Lung (tissue), 12 donors: Measurements from ENCODE around the gene MYO18B. TPM values are rescaled to one million over a fixed set of nuclear protein-coding genes. Genes with fewer than 3 reads are reported as not detected.

Experiments used
- ATAC-seq: fragments of 200-7000 bp; cut with Tn5 transposase; one replicate; pipeline ENCODE4 v1.9.1; 2020; ENCODE audit warnings: moderate number of reproducible peaks; ENCODE audit not compliant: insufficient read depth, low FRiP score
- DNase-seq, 3 donors: peaks; one replicate each; pipeline ENCODE4 v3.0.0-alpha.2; 2013 to 2017
- H3K27ac ChIP-seq, 2 donors: one replicate each; pipeline ENCODE4 v1.5.1; 2013; ENCODE audit warnings: mild to moderate bottlenecking in 2 of 2, moderate library complexity in 2 of 2, control low read depth in 1 of 2, inconsistent platforms in 1 of 2, low read depth in 1 of 2, low read length in 1 of 2
- H3K27me3 ChIP-seq, 3 donors: one replicate each; pipeline ENCODE4 v1.5.1; 2013; ENCODE audit warnings: low read length in 2 of 3; ENCODE audit not compliant: control insufficient read depth in 3 of 3, insufficient read depth in 3 of 3
- H3K36me3 ChIP-seq, 4 donors: one replicate each; pipeline ENCODE4 v1.5.1; 2013; ENCODE audit warnings: low read length in 4 of 4, mild to moderate bottlenecking in 1 of 4, moderate library complexity in 1 of 4; ENCODE audit not compliant: control insufficient read depth in 4 of 4, insufficient read depth in 4 of 4
- H3K4me1 ChIP-seq, 5 donors: one replicate each; pipeline ENCODE4 v1.5.1; 2013; ENCODE audit warnings: low read length in 5 of 5, mild to moderate bottlenecking in 2 of 5, moderate library complexity in 1 of 5; ENCODE audit not compliant: control insufficient read depth in 5 of 5, insufficient read depth in 5 of 5
- H3K4me3 ChIP-seq: one replicate; pipeline ENCODE4 v1.5.1; 2013; ENCODE audit warnings: mild to moderate bottlenecking, control low read depth, moderate library complexity
- H3K9ac ChIP-seq, 2 donors: one replicate each; pipeline ENCODE4 v1.5.1; 2013; ENCODE audit warnings: low read length in 2 of 2, control low read depth in 1 of 2; ENCODE audit not compliant: insufficient read depth in 1 of 2
- H3K9me3 ChIP-seq, 4 donors: one replicate each; pipeline ENCODE4 v1.5.1; 2013; ENCODE audit warnings: low read length in 3 of 4, mild to moderate bottlenecking in 1 of 4, moderate library complexity in 1 of 4; ENCODE audit not compliant: control insufficient read depth in 4 of 4, insufficient read depth in 3 of 4
- whole genome bisulfite sequencing, 2 donors: extraction: QIAGEN DNeasy Blood & Tissue Kit; methylation state at CpG; one replicate each; pipeline ENCODE4 v1.1.7; 2013; 5-methylcytosine and 5-hydroxymethylcytosine counted together
- polyA plus RNA-seq, 2 donors: library from polyadenylated mRNA; stranded (reverse); fragments of 200-250 nt; gene quantifications; one replicate each; pipeline ENCODE4 v1.2.1, GENCODE V29; 2013
- total RNA-seq, 2 donors: library from RNA; depleted of rRNA in 1 of 2; stranded (reverse); fragments of >200 nt in 1 of 2; gene quantifications; one replicate each; pipeline ENCODE4 v1.2.1, GENCODE V29; 2014 to 2021
- TF ChIP-seq, protein P1 (sequence below): IDR thresholded peaks from 2 replicates; pipeline ENCODE4 v1.5.1; 2012; ENCODE audit warnings: mild to moderate bottlenecking; ENCODE audit errors: control extremely low read depth, extremely low read depth
- donor health status: control.
- donor health status: control.
- donor health status: Bipolar disorder and iron deficiency.
- donor health status: healthy.
- donor health status: DM: yes; HTN: yes; CAD: no.

MYO18B gene
- total and polyA plus RNA-seq, 4 donors = 0.02 to 0.71 (median 0.07) TPM

GRCh38 chr22:25884121-25884520 is 142.1 kb downstream of the MYO18B start:
- no peak for ATAC-seq
- Histone ChIP-seq H3K27me3 (peaks cover 0 to 11% (median 9%) of the 10 kb centered on the region in 3 donors), H3K4me1 (no peaks in the 10 kb centered on the region), H3K36me3 (peaks cover 0 to 7% (median 0%) of the 10 kb centered on the region in 4 donors), H3K9me3 (no peaks in the 10 kb centered on the region), H3K9ac (no peak overlapping the region), H3K27ac (no peak overlapping the region), H3K4me3 (no peak overlapping the region)
- TF ChIP-seq, protein P1, sequence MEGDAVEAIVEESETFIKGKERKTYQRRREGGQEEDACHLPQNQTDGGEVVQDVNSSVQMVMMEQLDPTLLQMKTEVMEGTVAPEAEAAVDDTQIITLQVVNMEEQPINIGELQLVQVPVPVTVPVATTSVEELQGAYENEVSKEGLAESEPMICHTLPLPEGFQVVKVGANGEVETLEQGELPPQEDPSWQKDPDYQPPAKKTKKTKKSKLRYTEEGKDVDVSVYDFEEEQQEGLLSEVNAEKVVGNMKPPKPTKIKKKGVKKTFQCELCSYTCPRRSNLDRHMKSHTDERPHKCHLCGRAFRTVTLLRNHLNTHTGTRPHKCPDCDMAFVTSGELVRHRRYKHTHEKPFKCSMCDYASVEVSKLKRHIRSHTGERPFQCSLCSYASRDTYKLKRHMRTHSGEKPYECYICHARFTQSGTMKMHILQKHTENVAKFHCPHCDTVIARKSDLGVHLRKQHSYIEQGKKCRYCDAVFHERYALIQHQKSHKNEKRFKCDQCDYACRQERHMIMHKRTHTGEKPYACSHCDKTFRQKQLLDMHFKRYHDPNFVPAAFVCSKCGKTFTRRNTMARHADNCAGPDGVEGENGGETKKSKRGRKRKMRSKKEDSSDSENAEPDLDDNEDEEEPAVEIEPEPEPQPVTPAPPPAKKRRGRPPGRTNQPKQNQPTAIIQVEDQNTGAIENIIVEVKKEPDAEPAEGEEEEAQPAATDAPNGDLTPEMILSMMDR = no peak
- 80 to 89% methylated on average over 4 of the region's 4 CpGs for WGBS, 2 donors
- DNase-seq = no peak

DNA sequence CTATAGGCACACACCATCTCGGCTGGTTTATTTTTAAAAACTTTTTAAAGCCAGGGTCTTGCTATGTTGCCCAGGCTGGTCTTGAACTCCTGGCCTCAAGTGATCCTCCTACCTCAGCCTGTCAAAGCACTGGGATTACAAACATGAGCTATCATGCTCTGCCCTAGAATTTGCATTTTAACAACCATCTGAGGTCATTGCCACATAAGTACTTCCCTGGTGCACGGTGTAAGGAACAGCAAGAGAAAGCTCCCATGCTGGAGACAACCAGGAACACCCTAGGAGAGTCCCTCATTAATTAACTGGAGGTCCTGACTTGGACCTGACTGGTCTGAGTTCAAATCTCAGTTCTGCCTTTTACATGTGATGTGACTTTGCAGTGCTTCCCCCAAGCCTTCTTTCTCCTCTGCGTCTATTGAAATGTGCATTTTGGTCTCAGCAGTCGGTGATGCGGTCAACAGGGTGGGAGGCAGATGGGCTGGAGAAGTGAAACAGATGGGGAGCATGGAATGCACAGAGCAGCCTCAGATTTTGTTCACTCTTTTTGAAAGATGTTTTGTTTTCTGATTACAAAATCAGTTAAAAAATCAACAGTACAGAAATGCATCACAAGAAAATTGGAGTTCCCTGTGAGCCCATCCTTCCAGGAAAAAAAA is 146.5 kb downstream of the MYO18B start:
- WGBS, 2 donors = 71 to 75% methylated on average over 5 of the region's 5 CpGs
- TF ChIP-seq, protein P1 = no peak
- Histone ChIP-seq H3K27ac (no peak overlapping the region), H3K9ac (no peak overlapping the region), H3K4me3 (no peak overlapping the region), H3K27me3 (peaks cover 0 to 8% (median 6%) of the 10 kb centered on the region in 3 donors), H3K9me3 (peaks cover 0 to 3% (median 0%) of the 10 kb centered on the region in 4 donors), H3K36me3 (peaks cover 0 to 7% (median 0%) of the 10 kb centered on the region in 4 donors), H3K4me1 (no peaks in the 10 kb centered on the region)
- ATAC-seq (no peak), DNase-seq (no peak)

DNA sequence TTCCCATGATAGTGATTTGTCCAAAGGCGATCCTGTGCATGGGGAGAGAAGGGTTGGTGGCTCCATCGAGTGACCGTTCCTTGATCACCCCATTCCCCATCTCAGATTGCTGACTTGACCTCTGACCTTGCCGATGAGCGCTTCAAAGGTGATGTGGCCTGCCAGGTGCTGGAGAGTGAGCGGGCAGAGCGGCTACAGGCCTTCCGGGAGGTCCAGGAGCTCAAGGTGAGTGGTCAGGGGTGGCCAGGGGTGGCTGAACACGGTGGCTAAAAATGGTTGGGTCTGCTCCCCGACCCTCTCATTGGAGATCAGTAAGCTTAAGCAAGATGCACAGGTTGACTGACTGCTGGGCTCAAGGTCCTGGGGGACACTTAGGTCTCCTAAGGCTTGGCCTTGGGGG is 148.7 kb downstream of the MYO18B start:
- Histone ChIP-seq H3K36me3 (peaks cover 0 to 9% (median 0%) of the 10 kb centered on the region in 4 donors), H3K4me1 (no peaks in the 10 kb centered on the region), H3K9ac (no peak overlapping the region), H3K27me3 (peaks cover 0 to 8% (median 6%) of the 10 kb centered on the region in 3 donors), H3K4me3 (no peak overlapping the region), H3K27ac (no peak overlapping the region), H3K9me3 (peaks cover 0 to 3% (median 0%) of the 10 kb centered on the region in 4 donors)
- 85% methylated on average over 10 of the region's 10 CpGs for whole genome bisulfite sequencing, 2 donors
- no peak for DNase-seq
- TF ChIP-seq, protein P1 = no peak
- no peak for ATAC-seq
